Adipose tissue (tissue), 3 donors: Measurements from ENCODE around the gene HOXD3. TPM values are rescaled to one million over a fixed set of nuclear protein-coding genes. Genes with fewer than 3 reads are reported as not detected.

ENCODE experiments used
- H3K27ac ChIP-seq: one replicate; pipeline ENCODE4 v1.5.1; 2013; ENCODE audit warnings: low read depth, low read length
- WGBS, 3 donors: extraction: QIAGEN DNeasy Blood & Tissue Kit; methylation state at CpG; one replicate each; pipeline ENCODE4 v1.1.7; 2013; 5-methylcytosine and 5-hydroxymethylcytosine counted together
- polyA plus RNA-seq, 3 donors: library from polyadenylated mRNA; stranded (reverse); fragments of 200-250 nt; gene quantifications; one replicate each; pipeline ENCODE4 v1.2.3, GENCODE V29; 2013
- donor health status: healthy with polysubstance abuse.
- donor health status: Bipolar disorder and iron deficiency.
- donor health status: healthy.

The HOXD3 gene
- polyA plus RNA-seq, 3 donors = 0.22 to 3.3 (median 2.0) TPM

DNA sequence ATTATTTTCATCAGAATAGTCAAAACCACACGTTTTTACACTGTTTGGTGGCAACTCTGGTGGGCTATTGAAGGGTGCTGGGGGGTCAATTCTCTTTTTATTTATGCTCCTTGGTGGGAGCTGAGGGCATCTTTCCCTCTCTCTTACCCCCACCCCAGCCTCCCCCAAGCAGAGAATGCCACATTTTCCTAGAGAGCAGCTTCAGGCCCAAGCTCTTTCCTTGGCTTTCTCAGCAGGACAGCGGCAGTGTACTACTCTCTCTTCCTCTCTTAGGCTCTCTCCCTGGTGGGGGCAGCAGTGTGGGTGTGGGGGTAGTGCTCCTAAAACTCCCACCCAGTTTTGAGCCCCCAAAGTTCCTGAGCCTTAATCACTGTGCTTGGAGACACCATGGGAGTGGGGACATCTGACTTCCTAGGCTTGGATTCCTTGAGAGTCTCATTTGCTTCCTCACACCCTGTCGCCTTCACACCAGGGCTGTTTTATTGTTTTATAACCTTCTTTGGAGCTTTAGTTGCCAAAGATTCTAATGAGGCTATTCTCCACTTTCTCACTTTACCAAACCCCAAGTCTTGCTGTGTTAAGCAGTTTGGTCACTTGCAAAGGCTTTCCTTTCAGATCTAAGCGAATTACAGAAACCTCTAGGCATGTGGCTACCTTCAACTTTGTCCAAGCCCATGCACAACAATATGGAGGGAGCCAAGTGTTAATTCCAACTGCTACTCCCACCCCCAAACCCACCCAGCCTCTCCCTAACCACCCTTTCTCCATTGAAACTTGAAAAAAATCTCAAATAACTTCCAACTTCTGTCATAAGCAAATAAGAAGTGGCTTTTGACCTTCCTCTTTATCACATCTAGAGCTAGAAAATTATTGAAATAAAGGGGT lies 11.8 kb upstream of the HOXD3 start:
- no peak overlapping the region for H3K27ac ChIP-seq
- WGBS, 3 donors = 34 to 70% (median 70%) methylated on average over 4 of the region's 4 CpGs

DNA sequence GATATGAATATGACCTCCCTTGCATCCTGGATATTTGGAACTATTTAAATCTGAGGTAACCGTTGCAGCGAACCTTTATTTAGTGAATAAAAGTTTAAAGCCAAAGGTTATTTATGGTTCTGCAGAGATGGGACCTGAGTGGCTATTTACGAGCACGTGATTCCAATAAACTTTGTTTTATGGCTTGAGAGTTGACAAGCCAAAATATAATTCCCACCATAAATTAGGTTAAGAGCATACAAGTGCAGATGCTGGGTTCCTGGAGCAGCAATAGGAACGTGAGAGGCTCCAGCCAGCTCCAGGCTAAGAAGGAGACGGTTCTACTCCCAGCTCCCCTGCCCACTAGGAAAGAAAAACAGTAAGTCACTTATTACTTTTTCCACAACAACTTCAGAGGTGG lies 11.0 kb upstream of the HOXD3 start:
- H3K27ac ChIP-seq = no peak overlapping the region
- 29 to 37% (median 36%) methylated on average over 6 of the region's 6 CpGs for WGBS, 3 donors

DNA sequence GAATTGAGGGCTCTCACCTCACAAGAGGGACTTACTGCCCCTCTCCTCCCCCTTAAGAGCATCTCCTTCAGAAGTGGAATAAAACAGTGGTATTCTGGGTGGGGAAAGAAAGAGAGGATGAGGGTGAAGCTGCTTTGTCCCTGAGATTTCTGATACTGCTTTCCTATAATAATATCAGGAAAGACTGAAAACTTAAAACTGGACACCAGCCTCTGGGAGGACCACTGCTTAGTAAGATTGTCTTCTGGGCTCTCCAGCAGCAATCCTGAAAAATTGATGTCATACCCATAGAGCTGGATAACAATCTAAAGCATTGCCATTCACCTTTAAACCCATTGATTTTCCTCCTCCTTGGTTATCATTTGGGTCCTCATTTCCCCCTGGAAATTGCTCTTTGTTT lies 10.5 kb upstream of the HOXD3 start:
- H3K27ac ChIP-seq = no peak overlapping the region

DNA sequence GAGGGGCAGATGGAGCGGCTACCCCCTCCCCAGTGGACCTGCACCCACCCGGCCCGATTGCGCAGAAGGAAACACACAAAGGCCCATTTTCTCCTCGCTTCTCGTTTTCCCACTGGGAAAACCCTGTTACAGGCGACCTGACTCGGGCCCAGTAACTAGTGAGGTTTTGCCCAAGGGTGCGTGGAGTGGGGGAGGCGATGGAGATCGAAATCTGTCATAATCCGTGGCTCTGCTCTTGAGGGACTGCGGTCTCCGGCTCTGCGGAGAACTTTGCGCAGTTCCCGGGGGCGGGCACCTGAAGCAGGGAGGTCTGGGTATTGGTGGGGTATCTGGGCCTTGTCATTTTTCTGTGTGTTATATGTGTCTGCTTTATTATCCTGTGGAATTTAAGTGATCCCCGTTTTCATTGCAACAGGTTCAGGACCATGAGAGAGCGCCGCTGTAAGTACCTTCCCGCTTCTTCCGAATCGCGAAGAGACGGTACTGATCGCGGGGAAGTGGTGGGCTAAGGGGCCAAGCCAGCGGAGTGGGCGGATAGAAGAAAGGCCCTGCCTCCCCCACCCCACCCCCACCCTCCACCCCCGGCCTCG lies 9.8 kb upstream of the HOXD3 start:
- no peak overlapping the region for H3K27ac ChIP-seq
- 17 to 60% (median 31%) methylated on average over 31 to 32 of the region's 32 CpGs for WGBS, 3 donors

DNA sequence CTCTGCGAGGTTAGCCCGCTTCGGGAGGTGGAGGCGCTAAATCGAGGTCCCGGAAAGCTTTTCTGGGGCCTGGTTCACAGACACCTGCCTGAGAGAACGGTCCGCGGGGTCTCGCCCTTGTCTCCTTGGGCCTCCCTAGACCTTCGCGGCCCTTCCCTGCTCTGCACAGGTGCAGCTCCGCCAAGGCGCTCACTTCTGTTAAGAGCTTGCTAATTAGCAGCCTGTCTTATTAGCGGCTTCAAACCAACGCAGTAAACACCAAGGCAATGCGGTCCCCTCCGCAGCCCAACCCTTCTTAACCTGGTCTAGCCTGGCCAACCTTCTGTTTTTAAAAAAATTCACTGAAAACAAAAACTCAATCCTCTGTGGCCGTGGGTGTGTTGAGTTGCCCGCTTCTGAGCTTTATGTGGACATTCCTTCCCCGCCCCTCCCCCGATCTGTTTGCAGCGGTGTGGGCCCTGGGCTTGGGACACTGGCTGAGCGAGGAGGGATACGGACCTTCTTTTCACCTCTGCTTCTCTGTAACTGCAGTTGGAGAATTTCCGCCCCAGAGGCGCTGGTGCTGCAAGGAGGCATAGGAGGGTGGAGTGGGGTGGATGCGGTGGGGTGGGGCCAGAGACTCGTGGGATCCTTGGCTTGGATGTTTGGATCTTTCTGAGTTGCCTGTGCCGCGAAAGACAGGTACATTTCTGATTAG lies 9.2 kb upstream of the HOXD3 start:
- no peak overlapping the region for H3K27ac ChIP-seq
- 16 to 47% (median 30%) methylated on average over 30 to 31 of the region's 31 CpGs for WGBS, 3 donors

DNA sequence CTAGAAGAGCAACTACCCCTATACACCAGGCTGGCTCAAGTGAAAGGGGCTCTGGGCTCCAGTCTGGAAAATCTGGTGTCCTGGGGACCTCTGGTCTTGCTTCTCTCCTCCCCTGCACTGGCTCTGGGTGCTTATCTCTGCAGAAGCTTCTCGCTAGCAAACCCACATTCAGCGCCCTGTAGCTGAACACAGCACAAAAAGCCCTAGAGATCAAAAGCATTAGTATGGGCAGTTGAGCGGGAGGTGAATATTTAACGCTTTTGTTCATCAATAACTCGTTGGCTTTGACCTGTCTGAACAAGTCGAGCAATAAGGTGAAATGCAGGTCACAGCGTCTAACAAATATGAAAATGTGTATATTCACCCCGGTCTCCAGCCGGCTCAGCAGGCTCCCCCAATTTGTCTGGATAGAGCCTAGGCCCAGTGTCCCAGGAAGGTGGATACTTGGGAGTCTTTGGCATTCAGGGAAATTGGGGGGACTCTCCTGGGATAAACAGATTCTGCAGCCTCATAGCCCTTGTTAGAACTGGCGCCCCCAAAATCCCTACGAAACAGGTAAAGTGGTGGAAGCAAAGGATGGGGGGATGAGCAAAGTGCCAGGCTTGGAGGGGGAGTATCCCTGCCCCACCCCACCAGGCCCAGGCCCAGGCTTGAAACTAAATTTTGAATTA lies 8.2 kb upstream of the HOXD3 start:
- WGBS, 3 donors = 20 to 67% (median 47%) methylated on average over 11 of the region's 11 CpGs
- H3K27ac ChIP-seq = no peak overlapping the region

DNA sequence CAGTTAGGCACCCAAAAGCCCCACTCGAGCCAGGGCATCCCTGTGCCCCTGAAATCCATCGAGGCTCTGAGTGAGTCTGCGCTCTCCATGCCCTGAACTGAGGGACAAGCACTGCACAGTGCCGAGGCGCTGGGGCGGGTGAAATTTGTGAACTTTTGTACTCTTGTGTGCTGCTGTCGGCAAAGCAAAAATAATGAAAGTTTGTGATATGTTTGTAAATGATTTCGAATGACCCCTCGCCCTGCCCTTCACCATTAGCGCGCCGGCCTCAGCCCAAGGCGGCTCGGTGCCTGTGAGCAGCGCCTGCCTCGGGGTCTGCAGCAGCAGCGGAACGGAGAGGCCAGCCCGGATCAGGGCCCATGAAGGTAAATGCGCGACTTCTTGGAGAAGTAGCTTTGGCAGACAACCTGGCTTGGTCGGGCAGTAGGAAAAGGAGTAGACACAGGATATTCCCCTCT lies 7.6 kb upstream of the HOXD3 start:
- WGBS, 3 donors = 19 to 56% (median 39%) methylated on average over 22 of the region's 22 CpGs
- H3K27ac ChIP-seq = no peak overlapping the region

DNA sequence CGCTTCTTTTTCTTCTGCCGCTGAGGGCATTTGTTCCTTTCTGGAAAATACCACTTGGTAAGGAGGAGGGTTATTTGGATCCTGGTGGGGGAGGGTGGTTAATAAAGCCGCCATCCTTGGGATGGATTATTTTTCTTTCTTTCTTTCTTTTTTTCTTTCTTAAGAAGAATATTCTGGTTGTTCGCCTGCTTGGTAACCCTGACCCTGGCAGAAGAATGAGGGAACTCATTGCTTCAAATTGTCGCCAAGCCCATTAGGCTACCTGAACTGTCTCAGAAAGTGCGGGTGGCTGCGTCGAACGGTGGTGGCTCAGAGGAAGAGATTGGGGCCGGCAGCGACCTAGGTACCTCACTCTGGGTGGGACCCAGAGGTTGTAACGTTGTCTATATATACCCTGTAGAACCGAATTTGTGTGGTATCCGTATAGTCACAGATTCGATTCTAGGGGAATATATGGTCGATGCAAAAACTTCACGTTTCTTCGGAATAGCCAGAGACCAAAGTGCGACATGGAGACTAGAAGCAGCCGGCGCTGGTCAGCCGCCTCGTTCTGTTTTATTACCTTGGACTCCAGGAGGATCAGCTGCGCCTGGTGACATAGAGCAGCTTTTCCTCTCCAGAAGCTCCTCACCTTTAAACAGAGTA lies 7.0 kb upstream of the HOXD3 start:
- WGBS, 3 donors = 20 to 54% (median 37%) methylated on average over 24 of the region's 24 CpGs
- no peak overlapping the region for H3K27ac ChIP-seq

DNA sequence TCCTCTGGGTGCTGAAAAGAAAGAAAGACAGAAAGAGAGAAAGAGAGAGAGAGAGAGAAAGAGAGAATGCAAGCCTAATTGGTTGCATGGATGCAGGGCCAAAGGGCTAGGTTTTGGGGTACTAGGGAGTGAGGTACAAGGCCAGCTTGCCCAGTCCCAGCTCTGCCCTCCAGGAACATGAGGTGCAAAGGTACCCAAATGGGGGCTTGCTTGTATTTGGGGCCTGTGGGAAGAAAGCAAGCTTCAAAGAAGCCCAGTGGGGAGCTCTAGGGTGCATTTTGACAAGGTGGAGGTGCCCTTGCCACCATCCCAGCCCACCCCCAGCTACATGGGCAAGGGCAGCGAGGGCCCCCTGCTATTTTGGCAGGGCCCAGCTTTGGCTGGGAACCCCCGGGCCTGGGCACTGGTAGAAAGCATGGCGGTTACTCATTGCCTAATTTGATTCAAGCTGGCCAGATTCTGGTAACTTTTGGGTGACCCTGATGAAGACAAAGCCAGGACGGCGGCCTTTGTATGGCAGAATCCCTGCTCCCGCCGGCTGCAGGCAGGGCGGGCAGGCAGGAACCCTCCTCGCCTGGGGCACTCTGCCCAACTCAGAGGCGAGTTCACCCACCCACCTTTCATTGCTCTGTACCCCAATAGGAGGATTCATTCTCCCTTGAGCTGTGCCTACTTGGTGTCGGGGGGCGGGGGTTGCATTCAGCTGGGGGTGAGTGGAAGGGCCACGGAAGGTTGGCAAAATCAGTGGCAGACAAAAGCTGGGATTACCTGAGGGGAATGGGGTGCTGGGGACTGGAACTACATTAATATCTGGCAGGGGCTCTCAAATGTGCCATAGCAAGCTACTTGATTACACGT lies 6.3 kb upstream of the HOXD3 start:
- no peak overlapping the region for H3K27ac ChIP-seq
- 22 to 58% (median 48%) methylated on average over 14 of the region's 14 CpGs for WGBS, 3 donors

DNA sequence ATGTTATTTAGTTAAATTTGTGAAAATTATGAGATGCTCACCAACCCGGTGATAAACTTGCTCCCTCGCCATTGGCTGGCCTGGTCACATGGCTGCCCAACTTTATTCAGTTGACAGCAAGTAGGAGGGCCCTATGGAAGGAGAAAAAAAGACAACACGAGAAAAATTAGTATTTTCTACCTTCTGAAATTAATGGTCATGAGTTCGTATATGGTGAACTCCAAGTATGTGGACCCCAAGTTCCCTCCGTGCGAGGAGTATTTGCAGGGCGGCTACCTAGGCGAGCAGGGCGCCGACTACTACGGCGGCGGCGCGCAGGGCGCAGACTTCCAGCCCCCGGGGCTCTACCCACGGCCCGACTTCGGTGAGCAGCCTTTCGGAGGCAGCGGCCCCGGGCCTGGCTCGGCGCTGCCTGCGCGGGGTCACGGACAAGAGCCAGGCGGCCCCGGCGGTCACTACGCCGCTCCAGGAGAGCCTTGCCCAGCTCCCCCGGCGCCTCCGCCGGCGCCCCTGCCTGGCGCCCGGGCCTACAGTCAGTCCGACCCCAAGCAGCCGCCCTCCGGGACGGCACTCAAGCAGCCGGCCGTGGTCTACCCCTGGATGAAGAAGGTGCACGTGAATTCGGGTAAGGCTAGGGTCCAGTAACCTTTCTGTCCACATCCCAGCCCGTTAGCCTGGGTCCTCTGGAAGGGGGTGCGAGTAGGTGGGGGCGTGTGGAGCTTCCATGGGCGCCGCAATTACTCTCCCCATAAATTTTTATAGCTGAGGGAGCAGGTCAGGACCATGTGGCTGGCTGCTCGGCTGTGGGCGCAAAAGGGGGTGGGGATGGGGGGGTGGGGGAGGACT lies 5.4 kb upstream of the HOXD3 start, which contains the start of gene HOXD4:
TSS of gene HOXD4 (plus strand) at position 109 of the 846 bp plus-strand sequence. CDS start at position 193, 84 bp downstream.
- no peak within 1 kb of the TSS for H3K27ac ChIP-seq
- 11 to 47% (median 24%) methylated on average over 54 to 55 of the region's 55 CpGs for WGBS, 3 donors

DNA sequence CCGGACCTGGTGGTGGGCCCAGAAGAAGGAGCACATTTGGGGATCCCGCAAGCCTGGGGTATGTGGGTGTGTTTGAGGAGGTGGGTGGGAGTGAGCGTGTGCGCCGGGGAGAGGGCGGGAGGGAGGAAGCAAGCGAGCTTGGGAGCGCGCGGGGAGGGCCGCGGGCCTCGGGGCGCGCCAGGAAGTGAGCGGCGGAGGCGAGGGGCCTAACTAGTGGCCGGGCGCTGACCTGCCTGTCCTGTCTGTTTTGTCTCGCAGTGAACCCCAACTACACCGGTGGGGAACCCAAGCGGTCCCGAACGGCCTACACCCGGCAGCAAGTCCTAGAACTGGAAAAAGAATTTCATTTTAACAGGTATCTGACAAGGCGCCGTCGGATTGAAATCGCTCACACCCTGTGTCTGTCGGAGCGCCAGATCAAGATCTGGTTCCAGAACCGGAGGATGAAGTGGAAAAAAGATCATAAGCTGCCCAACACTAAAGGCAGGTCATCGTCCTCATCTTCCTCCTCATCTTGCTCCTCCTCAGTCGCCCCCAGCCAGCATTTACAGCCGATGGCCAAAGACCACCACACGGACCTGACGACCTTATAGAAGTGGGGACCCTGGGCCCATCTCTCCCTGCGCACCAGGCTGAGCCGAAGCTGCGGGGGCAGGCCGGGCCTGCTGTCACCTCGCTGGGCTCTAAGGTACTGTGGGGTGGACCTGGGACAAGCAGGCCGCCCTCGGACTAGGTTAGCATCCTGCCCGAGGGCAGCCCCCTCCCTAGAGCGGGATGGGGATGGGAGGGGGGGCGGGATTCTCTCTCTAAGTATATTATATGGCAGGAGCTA lies 4.5 kb upstream of the HOXD3 start:
- no peak overlapping the region for H3K27ac ChIP-seq
- 10 to 46% (median 29%) methylated on average over 46 to 48 of the region's 48 CpGs for WGBS, 3 donors

DNA sequence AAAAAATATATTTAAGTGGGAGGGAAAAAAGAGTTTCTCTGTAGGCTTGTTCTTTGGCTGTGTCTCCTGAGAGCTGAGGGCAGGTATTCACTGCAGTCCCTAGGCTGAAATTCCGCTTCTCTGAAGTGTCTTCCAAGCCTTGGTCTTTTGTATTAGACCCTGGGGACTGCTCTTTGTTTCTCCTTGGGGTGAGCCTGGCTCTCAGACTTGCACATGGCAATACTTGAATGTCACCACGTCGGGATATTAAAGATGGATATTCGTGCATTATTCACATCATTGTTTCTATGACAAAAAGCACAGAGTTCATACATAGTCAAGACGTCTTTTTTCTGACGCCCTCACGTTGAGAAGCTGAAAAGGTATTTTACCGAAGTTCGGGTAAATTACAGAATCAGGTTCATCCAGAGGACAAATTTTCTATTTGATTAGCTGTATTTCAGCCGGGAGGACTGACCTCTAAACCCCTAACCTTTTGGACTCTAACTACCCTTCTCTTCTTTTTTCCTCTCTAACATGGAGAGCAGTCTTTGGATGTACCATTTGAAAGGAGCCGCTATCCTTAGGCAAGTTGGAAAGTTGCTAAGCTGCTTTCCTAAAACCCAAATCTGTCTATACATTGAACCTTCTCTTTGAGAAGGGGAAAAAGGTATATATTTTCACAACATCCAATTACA lies 2.4 kb upstream of the HOXD3 start:
- H3K27ac ChIP-seq = no peak overlapping the region
- WGBS, 3 donors = 16 to 57% (median 43%) methylated on average over 11 of the region's 11 CpGs

DNA sequence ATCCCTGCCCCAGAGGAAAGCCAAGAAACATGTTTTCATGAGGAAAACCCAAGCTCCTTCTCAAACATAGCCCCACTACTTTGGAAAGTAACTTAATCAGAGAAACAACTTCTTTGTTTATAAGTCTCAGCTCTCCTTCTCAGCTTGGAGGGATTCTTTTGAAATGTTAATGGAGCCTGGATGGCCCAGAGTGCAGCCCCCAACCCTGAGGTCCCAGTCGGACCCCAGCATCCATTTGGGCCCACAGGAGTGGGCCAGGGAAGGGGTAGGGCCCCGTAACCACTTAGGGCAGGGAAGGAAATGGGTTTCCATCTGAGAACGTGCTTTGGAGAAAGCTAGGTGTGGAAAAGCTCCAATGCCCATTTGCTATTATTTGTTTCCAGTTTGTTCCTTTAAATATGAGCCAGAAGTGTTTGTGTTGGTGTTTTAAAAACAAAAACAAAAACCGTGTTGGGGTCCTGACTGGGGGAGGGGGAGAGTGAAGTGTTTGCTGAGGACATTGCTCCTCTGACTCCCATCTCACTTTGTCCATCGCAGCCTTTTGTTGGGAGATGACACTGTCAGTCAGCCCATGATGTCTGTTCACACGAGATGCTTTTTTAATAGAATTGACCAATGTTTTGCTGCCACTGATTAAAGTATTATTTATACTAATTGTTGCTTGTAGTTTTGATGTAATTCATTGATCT lies 1.6 kb upstream of the HOXD3 start:
- 15 to 45% (median 31%) methylated on average over 6 of the region's 6 CpGs for WGBS, 3 donors
- no peak overlapping the region for H3K27ac ChIP-seq

DNA sequence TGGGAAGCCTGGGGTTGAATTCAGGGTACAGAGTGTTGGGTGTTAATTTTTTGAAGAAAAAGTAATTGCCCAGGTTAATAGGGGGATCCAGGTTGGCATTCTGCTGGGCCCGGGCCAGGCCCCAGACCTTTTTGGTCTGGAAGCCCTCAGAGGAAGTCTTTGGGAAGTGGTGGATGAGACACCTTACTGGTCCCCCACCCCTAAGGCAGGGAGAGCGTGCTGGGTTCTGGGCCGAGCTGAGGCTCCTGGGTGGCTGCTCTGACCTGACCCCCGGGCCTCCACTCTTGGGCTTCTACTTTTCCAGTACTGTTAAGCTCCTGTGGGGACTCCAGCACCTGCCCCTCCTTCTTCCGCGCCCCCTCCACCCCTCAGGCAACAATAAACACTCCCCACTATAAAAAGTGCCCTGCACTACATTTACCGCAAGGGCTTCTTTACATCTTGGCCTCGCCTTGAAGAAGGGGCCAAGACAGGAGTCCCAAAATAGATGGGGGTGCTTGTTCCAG lies 753 bp upstream of the HOXD3 start:
- no peak overlapping the region for H3K27ac ChIP-seq
- 27 to 54% (median 46%) methylated on average over 8 of the region's 8 CpGs for WGBS, 3 donors
